Left ventricle myocardium inferior (tissue), 1 donor: ENCODE data around the gene TP63. TPM values are rescaled to one million over a fixed set of nuclear protein-coding genes. Genes with fewer than 3 reads are reported as not detected.

ENCODE experiments used
- DNase-seq: peaks from one replicate; pipeline ENCODE4 v3.0.0-alpha.2; 2020
- H3K27ac ChIP-seq: fragments of 200-600 bp; replicated peaks from 2 replicates; pipeline ENCODE4 v1.8.0; 2021
- H3K27me3 ChIP-seq: fragments of 200-600 bp; 2 replicates; pipeline ENCODE4 v1.8.0; 2021; ENCODE audit warnings: low read depth
- H3K36me3 ChIP-seq: fragments of 200-600 bp; 2 replicates; pipeline ENCODE4 v1.8.0; 2021
- H3K4me1 ChIP-seq: fragments of 200-600 bp; 2 replicates; pipeline ENCODE4 v1.8.0; 2021
- H3K4me3 ChIP-seq: fragments of 200-600 bp; 2 replicates; pipeline ENCODE4 v1.8.0; 2021; ENCODE audit warnings: mild to moderate bottlenecking, moderate library complexity
- H3K9me3 ChIP-seq: fragments of 200-600 bp; replicated peaks from 2 replicates; pipeline ENCODE4 v1.8.0; 2021
- CTCF ChIP-seq: fragments of 200-600 bp; IDR thresholded peaks from 2 replicates; pipeline ENCODE4 v1.8.0; 2021; ENCODE audit warnings: antibody characterized with exemption, mild to moderate bottlenecking, borderline replicate concordance
- intact Hi-C: fragments of 100-400 bp; cut with micrococcal nuclease; formaldehyde crosslinking; loops from one replicate; pipeline ENCODE4 v1.11.0; 2022
- total RNA-seq: library from RNA; stranded (reverse); fragmentation: NEBNext Ultra II Directional; extraction: Animal tissue kit (Norgen Biotek cat#: 25700); gene quantifications from one replicate; pipeline ENCODE4 v1.2.1, GENCODE V29; 2021
- donor health status: DM: no; HTN: yes; CAD: no; lungs with severe emphysema.

TP63 gene
- total RNA-seq, 1 donor from 2014 or later = 0.14 TPM

- no peaks in the 10 kb centered on the region for H3K36me3 ChIP-seq
- DNase-seq = no peak
- no peaks in the 10 kb centered on the region for H3K27me3 ChIP-seq
- no peak for TF ChIP-seq CTCF
- H3K4me1 ChIP-seq = no peaks in the 10 kb centered on the region
- intact Hi-C loops = no loop called here
- H3K9me3 ChIP-seq = no peaks in the 10 kb centered on the region
- H3K4me3 ChIP-seq = no peak overlapping the region
- H3K27ac ChIP-seq = no peak overlapping the region
These were observed 276.6 kb downstream of the TP63 start for GRCh38 chr3:189907803-189908202.

GRCh38 chr3:189908646-189909045 is 277.5 kb downstream of the TP63 start:
- Histone ChIP-seq H3K9me3 (no peaks in the 10 kb centered on the region), H3K4me1 (no peaks in the 10 kb centered on the region), H3K36me3 (no peaks in the 10 kb centered on the region), H3K27me3 (no peaks in the 10 kb centered on the region), H3K4me3 (no peak overlapping the region), H3K27ac (no peak overlapping the region)
- intact Hi-C loops = no loop called here
- TF ChIP-seq CTCF = no peak
- no peak for DNase-seq

GRCh38 chr3:189909139-189909538 is 277.9 kb downstream of the TP63 start:
- no peak overlapping the region for H3K27ac ChIP-seq
- H3K36me3 ChIP-seq = no peaks in the 10 kb centered on the region
- intact Hi-C loops = no loop called here
- no peaks in the 10 kb centered on the region for H3K27me3 ChIP-seq
- no peak for DNase-seq
- TF ChIP-seq CTCF = no peak
- H3K4me1 ChIP-seq = no peaks in the 10 kb centered on the region
- no peak overlapping the region for H3K4me3 ChIP-seq
- no peaks in the 10 kb centered on the region for H3K9me3 ChIP-seq

DNA sequence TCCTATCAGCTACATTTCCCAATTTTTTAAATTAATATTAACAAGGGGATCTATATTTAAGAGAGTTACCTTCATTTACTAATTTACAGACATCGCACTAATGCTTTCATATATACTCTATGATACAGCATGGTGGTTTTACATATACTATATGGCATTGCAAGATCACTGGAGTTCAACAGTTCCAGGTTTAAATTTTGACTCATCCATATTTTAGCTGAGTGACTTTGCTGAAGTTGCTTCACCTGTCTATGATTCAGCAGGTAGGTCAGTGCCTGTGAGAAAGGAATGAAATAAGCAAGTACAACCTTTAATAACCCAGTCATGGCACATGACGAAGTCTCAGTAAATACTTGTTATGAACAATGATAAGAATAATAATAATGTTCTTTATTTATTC is 278.4 kb downstream of the TP63 start:
- no peak for TF ChIP-seq CTCF
- Histone ChIP-seq H3K36me3 (no peaks in the 10 kb centered on the region), H3K4me3 (no peak overlapping the region), H3K9me3 (no peaks in the 10 kb centered on the region), H3K4me1 (no peaks in the 10 kb centered on the region), H3K27ac (no peak overlapping the region), H3K27me3 (no peaks in the 10 kb centered on the region)
- intact Hi-C loops = no loop called here
- no peak for DNase-seq

DNA sequence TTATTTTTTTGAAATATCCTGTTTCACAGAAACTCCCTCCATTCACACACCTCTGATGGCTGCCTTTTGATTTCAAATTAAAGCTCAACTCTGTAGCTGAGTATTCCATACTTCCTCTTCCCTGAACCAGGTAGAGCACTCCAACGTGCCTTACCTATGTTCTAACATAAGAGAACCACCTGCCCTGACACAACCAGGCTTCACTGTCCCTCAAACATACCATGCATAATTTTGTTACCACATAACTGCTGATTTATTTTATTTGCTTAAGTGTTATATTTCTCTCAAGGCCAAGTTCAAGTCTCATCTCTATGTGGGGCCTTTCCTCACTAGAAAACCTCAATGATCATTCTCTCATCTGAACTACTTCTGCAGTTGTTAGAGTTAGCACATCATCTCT is 279.8 kb downstream of the TP63 start:
- no peaks in the 10 kb centered on the region for H3K36me3 ChIP-seq
- no peak overlapping the region for H3K27ac ChIP-seq
- DNase-seq = no peak
- H3K4me1 ChIP-seq = no peaks in the 10 kb centered on the region
- no peak for TF ChIP-seq CTCF
- no peaks in the 10 kb centered on the region for H3K9me3 ChIP-seq
- intact Hi-C loops = no loop called here
- H3K27me3 ChIP-seq = no peaks in the 10 kb centered on the region
- no peak overlapping the region for H3K4me3 ChIP-seq

DNA sequence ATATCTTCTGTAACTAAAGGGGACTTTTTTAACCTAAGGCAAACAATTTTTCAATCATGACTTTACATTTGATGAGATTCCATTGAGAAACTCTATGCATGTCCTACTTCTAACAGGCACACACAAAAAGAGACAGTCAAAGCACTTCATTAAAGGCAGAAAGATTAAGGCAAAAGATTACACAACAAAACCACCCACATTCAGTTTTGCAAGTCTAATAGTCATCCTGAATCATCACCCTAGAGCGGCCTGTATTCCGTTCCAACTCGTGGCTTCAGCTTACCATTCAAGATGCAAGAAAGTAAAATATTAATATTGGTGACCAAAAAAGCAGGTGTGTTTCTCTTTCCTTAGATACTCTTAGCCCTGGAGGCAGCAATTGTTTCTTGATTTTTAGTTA is 283.6 kb downstream of the TP63 start:
- Histone ChIP-seq H3K4me1 (no peaks in the 10 kb centered on the region), H3K9me3 (no peaks in the 10 kb centered on the region), H3K4me3 (no peak overlapping the region), H3K27me3 (no peaks in the 10 kb centered on the region), H3K36me3 (no peaks in the 10 kb centered on the region), H3K27ac (no peak overlapping the region)
- DNase-seq = no peak
- intact Hi-C loops = no loop called here
- TF ChIP-seq CTCF = no peak
